Pancreas (tissue), 10 donors: ENCODE data around the gene ERBB4. TPM values are rescaled to one million over a fixed set of nuclear protein-coding genes. Genes with fewer than 3 reads are reported as not detected.

Experiments used
- ATAC-seq, 4 donors: fragments of 200-7000 bp; cut with Tn5 transposase; one replicate each; pipeline versions ENCODE4 v1.8.0 to v1.9.1; 2020; ENCODE audit warnings: mild to moderate bottlenecking in 4 of 4, moderate library complexity in 4 of 4
- DNase-seq, 6 donors: peaks; one replicate each; pipeline ENCODE4 v3.0.0-alpha.2; 2020
- FAIRE-seq: peaks from 2 replicates; lab custom pipeline; 2012; peaks lifted over from hg19 to GRCh38; lab: Jason Lieb, UNC
- H3K27ac ChIP-seq, 4 donors: fragments of 200-600 bp; sonication (generic); 1 replicate in 3 of 4; 2 replicates in 1 of 4; pipeline versions ENCODE4 v1.5.0 to v1.8.0; 2020
- H3K27me3 ChIP-seq, 4 donors: fragments of 200-600 bp; one replicate each; pipeline ENCODE4 v1.8.0; 2021
- H3K36me3 ChIP-seq, 3 donors: fragments of 200-600 bp; sonication (generic) in 1 of 3; one replicate each; pipeline versions ENCODE4 v1.5.0 to v1.8.0; 2020 to 2021
- H3K4me1 ChIP-seq, 3 donors: fragments of 200-600 bp; one replicate each; pipeline ENCODE4 v1.8.0; 2021
- H3K4me3 ChIP-seq, 4 donors: fragments of 200-600 bp; sonication (generic) in 2 of 4; one replicate each; pipeline versions ENCODE4 v1.5.0 to v1.8.0; 2020 to 2021
- H3K9me3 ChIP-seq, 4 donors: fragments of 200-600 bp; one replicate each; pipeline ENCODE4 v1.8.0; 2021
- CTCF ChIP-seq, 4 donors: fragments of 200-600 bp; sonication (generic) in 3 of 4; IDR thresholded peaks; one replicate each; pipeline versions ENCODE4 v1.5.0 to v1.8.0; 2021; ENCODE audit warnings: antibody characterized with exemption in 4 of 4
- WGBS, 2 donors: extraction: QIAGEN DNeasy Blood & Tissue Kit; methylation state at CpG; one replicate each; pipeline ENCODE4 v1.1.7; 2013; 5-methylcytosine and 5-hydroxymethylcytosine counted together
- intact Hi-C, 3 donors: fragments of 100-400 bp; cut with DNase I; formaldehyde crosslinking; loops; one replicate each; pipeline versions ENCODE4 v1.11.1 to v1.14.2; 2022
- polyA plus RNA-seq, 2 donors: library from polyadenylated mRNA; stranded (reverse); fragments of 200-250 nt; gene quantifications; one replicate each; pipeline ENCODE4 v1.2.3, GENCODE V29; 2013
- total RNA-seq, 6 donors: library from RNA; stranded (reverse); fragmentation: NEBNext Ultra II Directional in 4 of 6; extraction: Animal tissue kit (Norgen Biotek cat#: 25700) in 4 of 6; gene quantifications; one replicate each; pipeline versions ENCODE4 v1.2.1 to v1.2.4, GENCODE V29; 2021 to 2023
- donor health status: healthy with polysubstance abuse.
- donor health status: DM: no; HTN: no; CAD: no; lungs with moderate emphysema.
- donor health status: DM: no; HTN: no; CAD: no.
- donor health status: control.
- donor health status: control.
- donor health status: Bipolar disorder and iron deficiency.
- donor health status: DM: yes; HTN: yes; CAD: no.
- donor health status: DM: no; HTN: no; CAD: no.
- donor health status: DM: no; HTN: no; CAD: no.
- donor health status: DM: yes; HTN: yes; CAD: no.

ERBB4 gene
- total and polyA plus RNA-seq, 8 donors: 0.30 to 5.0 (median 3.3) TPM

- H3K4me1 ChIP-seq: no peaks in the 10 kb centered on the region
- no peak overlapping the region for H3K4me3 ChIP-seq
- ATAC-seq (no peak), DNase-seq (no peak), FAIRE-seq (no peak)
- no peaks in the 10 kb centered on the region for H3K36me3 ChIP-seq
- peaks cover 0 to 4% (median 0%) of the 10 kb centered on the region in 4 donors for H3K27me3 ChIP-seq
- no peak for TF ChIP-seq CTCF (IDR thresholded peaks at IDR 0.05)
- H3K27ac ChIP-seq: no peak overlapping the region
- no peaks in the 10 kb centered on the region for H3K9me3 ChIP-seq
- intact Hi-C loops: no loop called here
- WGBS, 2 donors: 65 to 74% methylated on average over 2 of the region's 2 CpGs
Measured at GRCh38 chr2:211903961-211904360, 634.6 kb downstream of the ERBB4 start.

GRCh38 chr2:211901226-211901846 lies 637.3 kb downstream of the ERBB4 start:
- Histone ChIP-seq H3K36me3 (no peaks in the 10 kb centered on the region), H3K4me1 (no peaks in the 10 kb centered on the region), H3K27ac (no peak overlapping the region), H3K27me3 (peaks cover 0 to 4% (median 0%) of the 10 kb centered on the region in 4 donors), H3K4me3 (no peak overlapping the region), H3K9me3 (no peaks in the 10 kb centered on the region)
- intact Hi-C loops: no loop called here
- FAIRE-seq: no peak
- no peak for TF ChIP-seq CTCF (IDR thresholded peaks at IDR 0.05)
- ATAC-seq: no peak
- no peak for DNase-seq
- WGBS, 2 donors: 79% methylated on average over 6 of the region's 6 CpGs

DNA sequence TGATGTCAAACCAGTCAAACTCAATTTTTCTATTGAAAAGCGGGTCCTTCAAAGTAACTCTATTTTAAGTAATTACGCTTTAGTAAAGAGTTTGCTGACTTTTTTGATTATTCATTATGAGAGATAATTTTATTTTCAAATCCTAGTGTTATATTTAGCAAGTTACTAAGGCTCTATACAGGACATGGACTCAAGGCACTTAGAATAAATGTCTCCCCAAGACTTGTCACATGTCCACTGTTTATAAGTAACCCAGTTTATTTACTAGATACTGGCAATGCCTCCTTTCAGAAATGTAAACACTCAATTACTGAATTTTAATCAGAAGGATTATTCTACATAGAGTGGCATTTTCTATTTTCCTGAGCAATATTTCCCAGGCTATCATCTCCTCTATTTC lies 638.1 kb downstream of the ERBB4 start:
- FAIRE-seq: no peak
- 68 to 78% methylated on average over 2 of the region's 2 CpGs for WGBS, 2 donors

DNA sequence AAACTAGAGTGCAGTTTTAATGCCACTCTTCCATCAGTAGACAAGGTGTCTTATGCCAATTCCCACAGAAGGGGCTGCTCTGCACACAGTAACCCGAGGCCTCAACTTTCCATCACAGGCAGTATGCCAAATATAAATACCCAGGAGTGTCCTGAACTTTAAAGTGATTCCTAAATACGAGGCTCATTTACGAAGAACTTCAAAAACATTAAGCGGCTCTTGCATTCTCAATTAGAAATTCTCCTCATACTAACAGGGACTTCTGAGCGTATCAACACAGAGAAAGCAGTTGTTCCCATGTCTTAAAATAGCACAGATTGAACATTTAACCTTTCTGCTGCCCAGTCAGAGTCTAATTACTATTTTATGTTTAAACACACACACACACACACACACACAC lies 638.6 kb downstream of the ERBB4 start:
- Histone ChIP-seq H3K27ac (no peak overlapping the region), H3K4me3 (no peak overlapping the region), H3K4me1 (no peaks in the 10 kb centered on the region), H3K36me3 (no peaks in the 10 kb centered on the region), H3K27me3 (peaks cover 0 to 4% (median 0%) of the 10 kb centered on the region in 4 donors), H3K9me3 (no peaks in the 10 kb centered on the region)
- intact Hi-C loops: no loop called here
- no peak for DNase-seq
- TF ChIP-seq CTCF (IDR thresholded peaks at IDR 0.05): no peak
- no peak for ATAC-seq
- FAIRE-seq: no peak
- 42 to 51% methylated on average over 5 of the region's 5 CpGs for WGBS, 2 donors

More for the DNA sequence above, 638.1 kb downstream of the ERBB4 start:
- intact Hi-C loops: no loop called here
- Histone ChIP-seq H3K4me1 (no peaks in the 10 kb centered on the region), H3K36me3 (no peaks in the 10 kb centered on the region), H3K27ac (no peak overlapping the region), H3K9me3 (no peaks in the 10 kb centered on the region), H3K4me3 (no peak overlapping the region), H3K27me3 (peaks cover 0 to 4% (median 0%) of the 10 kb centered on the region in 4 donors)
- TF ChIP-seq CTCF (IDR thresholded peaks at IDR 0.05): no peak
- ATAC-seq: no peak
- no peak for DNase-seq

- 59 to 68% methylated on average over 1 of the region's 1 CpG for whole genome bisulfite sequencing, 2 donors
- DNase-seq: no peak
- H3K4me3 ChIP-seq: no peak overlapping the region
- no peaks in the 10 kb centered on the region for H3K4me1 ChIP-seq
- H3K27me3 ChIP-seq: peaks cover 0 to 4% (median 0%) of the 10 kb centered on the region in 4 donors
- ATAC-seq: no peak
- no peaks in the 10 kb centered on the region for H3K36me3 ChIP-seq
- FAIRE-seq: no peak
- intact Hi-C loops: no loop called here
- no peaks in the 10 kb centered on the region for H3K9me3 ChIP-seq
- no peak overlapping the region for H3K27ac ChIP-seq
- TF ChIP-seq CTCF (IDR thresholded peaks at IDR 0.05): no peak
Measured at GRCh38 chr2:211898702-211899101, 639.9 kb downstream of the ERBB4 start.
